RWPE2 (cell line): ENCODE measurements around the gene CEP128.

Experiments used
- ATAC-seq: fragments of 200-7000 bp; cut with Tn5 transposase; 3 replicates; pipeline ENCODE4 v1.9.1; 2021; ENCODE audit warnings: low read depth
- DNase-seq: peaks from one replicate; pipeline ENCODE4 v3.0.0-alpha.2; 2020; ENCODE audit warnings: low spot score
- H3K27ac ChIP-seq: fragments of 450-650 bp; 2 replicates; pipeline ENCODE4 v1.5.1; 2017; ENCODE audit warnings: mild to moderate bottlenecking; ENCODE audit not compliant: poor library complexity, severe bottlenecking
- H3K27me3 ChIP-seq: fragments of 250-450 bp; sonication (Bioruptor Pico); 2 replicates; pipeline ENCODE4 v1.5.1; 2021; ENCODE audit warnings: mild to moderate bottlenecking, moderate library complexity; ENCODE audit not compliant: insufficient read depth, poor library complexity, severe bottlenecking
- H3K36me3 ChIP-seq: fragments of 250-450 bp; sonication (Bioruptor Pico); 2 replicates; pipeline ENCODE4 v1.5.1; 2020; ENCODE audit warnings: low read depth, mild to moderate bottlenecking, moderate library complexity
- H3K4me1 ChIP-seq: fragments of 250-450 bp; sonication (Bioruptor Pico); 2 replicates; pipeline ENCODE4 v1.5.1; 2021; ENCODE audit warnings: mild to moderate bottlenecking, moderate library complexity; ENCODE audit not compliant: insufficient read depth, poor library complexity, severe bottlenecking
- H3K4me3 ChIP-seq: fragments of 250-450 bp; sonication (Bioruptor Pico); 2 replicates; pipeline ENCODE4 v1.5.1; 2021; ENCODE audit warnings: mild to moderate bottlenecking, moderate library complexity; ENCODE audit not compliant: severe bottlenecking
- H3K9me3 ChIP-seq: fragments of 250-450 bp; sonication (Bioruptor Pico); 2 replicates; pipeline ENCODE4 v1.5.1; 2021; ENCODE audit warnings: mild to moderate bottlenecking, moderate library complexity; ENCODE audit not compliant: severe bottlenecking
- CTCF ChIP-seq: fragments of 450-650 bp; IDR thresholded peaks from one replicate; pipeline ENCODE4 v1.5.1; 2017; ENCODE audit warnings: mild to moderate bottlenecking, moderate library complexity; ENCODE audit not compliant: poor library complexity, severe bottlenecking

Gene CEP128

GRCh38 chr14:80663541-80663940 is 278.0 kb downstream of the CEP128 start:
- DNase-seq (no peak), ATAC-seq (no peak)
- no peak for TF ChIP-seq CTCF
- peaks cover 2% of the 10 kb centered on the region for H3K4me1 ChIP-seq
- no peaks in the 10 kb centered on the region for H3K27me3 ChIP-seq
- H3K27ac ChIP-seq: no peak overlapping the region
- H3K36me3 ChIP-seq: no peaks in the 10 kb centered on the region
- no peak overlapping the region for H3K4me3 ChIP-seq
- H3K9me3 ChIP-seq: no peaks in the 10 kb centered on the region

- no peaks in the 10 kb centered on the region for H3K36me3 ChIP-seq
- peaks cover 1% of the 10 kb centered on the region for H3K4me1 ChIP-seq
- no peak for DNase-seq
- no peak for TF ChIP-seq CTCF
- no peaks in the 10 kb centered on the region for H3K9me3 ChIP-seq
- H3K27ac ChIP-seq: no peak overlapping the region
- no peaks in the 10 kb centered on the region for H3K27me3 ChIP-seq
- ATAC-seq: no peak
- H3K4me3 ChIP-seq: no peak overlapping the region
These were observed 281.8 kb downstream of the CEP128 start for GRCh38 chr14:80659783-80660182.

GRCh38 chr14:80658733-80659132 is 282.8 kb downstream of the CEP128 start:
- Histone ChIP-seq H3K36me3 (no peaks in the 10 kb centered on the region), H3K9me3 (no peaks in the 10 kb centered on the region), H3K4me1 (no peaks in the 10 kb centered on the region), H3K27ac (no peak overlapping the region), H3K4me3 (no peak overlapping the region), H3K27me3 (no peaks in the 10 kb centered on the region)
- ATAC-seq: no peak
- no peak for DNase-seq
- no peak for TF ChIP-seq CTCF

GRCh38 chr14:80658155-80658554 is 283.4 kb downstream of the CEP128 start:
- no peaks in the 10 kb centered on the region for H3K4me1 ChIP-seq
- no peak overlapping the region for H3K4me3 ChIP-seq
- H3K27ac ChIP-seq: no peak overlapping the region
- TF ChIP-seq CTCF: no peak
- DNase-seq (no peak), ATAC-seq (no peak)
- no peaks in the 10 kb centered on the region for H3K27me3 ChIP-seq
- H3K9me3 ChIP-seq: no peaks in the 10 kb centered on the region
- H3K36me3 ChIP-seq: no peaks in the 10 kb centered on the region

- H3K27ac ChIP-seq: no peak overlapping the region
- no peak overlapping the region for H3K4me3 ChIP-seq
- ATAC-seq: no peak
- no peaks in the 10 kb centered on the region for H3K9me3 ChIP-seq
- H3K4me1 ChIP-seq: no peaks in the 10 kb centered on the region
- no peaks in the 10 kb centered on the region for H3K27me3 ChIP-seq
- no peak for TF ChIP-seq CTCF
- DNase-seq: no peak
- no peaks in the 10 kb centered on the region for H3K36me3 ChIP-seq
These were observed 287.6 kb downstream of the CEP128 start for GRCh38 chr14:80653956-80654355.
